HEK293T (cell line): Measurements from ENCODE around the gene STK4.

Source experiments
- BHLHE40 ChIP-seq: fragments of 450-650 bp; IDR thresholded peaks from 2 replicates; pipeline ENCODE4 v1.6.1; 2016; ENCODE audit warnings: mild to moderate bottlenecking, moderate library complexity, borderline replicate concordance
- CTBP1 ChIP-seq: fragments of 450-650 bp; IDR thresholded peaks from 2 replicates; pipeline ENCODE4 v1.6.1; 2016; ENCODE audit warnings: borderline replicate concordance
- ELF4 ChIP-seq: fragments of 450-650 bp; IDR thresholded peaks from 2 replicates; pipeline ENCODE4 v1.6.1; 2017; ENCODE audit warnings: antibody characterized with exemption
- FOXA1 ChIP-seq: fragments of 450-650 bp; IDR thresholded peaks from 2 replicates; pipeline ENCODE4 v1.6.1; 2016; ENCODE audit warnings: mild to moderate bottlenecking
- FOXK2 ChIP-seq: fragments of 450-650 bp; IDR thresholded peaks from 2 replicates; pipeline ENCODE4 v1.6.1; 2016; ENCODE audit warnings: mild to moderate bottlenecking
- NFRKB ChIP-seq: fragments of 450-650 bp; IDR thresholded peaks from 2 replicates; pipeline ENCODE4 v1.6.1; 2016; ENCODE audit warnings: mild to moderate bottlenecking, moderate library complexity
- SP1 ChIP-seq: fragments of 450-650 bp; IDR thresholded peaks from 2 replicates; pipeline ENCODE4 v1.6.1; 2017
- SUZ12 ChIP-seq: fragments of 450-650 bp; IDR thresholded peaks from 2 replicates; pipeline ENCODE4 v1.6.1; 2016; ENCODE audit warnings: mild to moderate bottlenecking
- TARDBP ChIP-seq: fragments of 450-650 bp; IDR thresholded peaks from 2 replicates; pipeline ENCODE4 v1.6.1; 2016

GRCh38 chr20:45069261-45069660, 102.9 kb downstream of the STK4 start:
- TF ChIP-seq ELF4 (no peak), BHLHE40 (no peak), NFRKB (no peak), SUZ12 (no peak), FOXK2 (no peak), TARDBP (no peak), FOXA1 (no peak), CTBP1 (no peak), SP1 (no peak)
